Tibial nerve (tissue), 4 donors: Measurements from ENCODE around the gene OSBP. TPM values are rescaled to one million over a fixed set of nuclear protein-coding genes. Genes with fewer than 3 reads are reported as not detected.
"Not testable (repeated sequence)": the region's sequence is repeated elsewhere in the genome, so short reads cannot be mapped to it uniquely, and the experiment has no call there.

Experiments used
- DNase-seq, 2 donors: peaks; one replicate each; pipeline ENCODE4 v3.0.0-alpha.2; 2019; ENCODE audit warnings: low spot score in 2 of 2
- H3K27ac ChIP-seq, 4 donors: fragments of 200-600 bp; sonication (generic) in 3 of 4; one replicate each; pipeline ENCODE4 v1.5.1; 2017 to 2019; ENCODE audit warnings: mild to moderate bottlenecking in 1 of 4
- H3K27me3 ChIP-seq, 2 donors: fragments of 200-600 bp; sonication (generic) in 1 of 2; one replicate each; pipeline versions ENCODE4 v1.5.1 to v1.6.0; 2017 to 2019
- H3K36me3 ChIP-seq, 3 donors: fragments of 200-600 bp; sonication (generic); one replicate each; pipeline ENCODE4 v1.5.1; 2018 to 2019
- H3K4me1 ChIP-seq, 4 donors: fragments of 200-600 bp; sonication (generic) in 3 of 4; one replicate each; pipeline ENCODE4 v1.5.1; 2017 to 2019
- H3K4me3 ChIP-seq, 4 donors: fragments of 200-600 bp; sonication (generic) in 3 of 4; one replicate each; pipeline ENCODE4 v1.5.1; 2017 to 2019; ENCODE audit warnings: mild to moderate bottlenecking in 1 of 4, moderate library complexity in 1 of 4
- H3K9me3 ChIP-seq, 4 donors: fragments of 200-600 bp; sonication (generic) in 3 of 4; one replicate each; pipeline ENCODE4 v1.5.1; 2017 to 2019
- EP300 ChIP-seq, 2 donors: sonication (generic); formaldehyde crosslinking; IDR thresholded peaks; one replicate each; pipeline ENCODE4 v1.6.1; 2017; ENCODE audit warnings: antibody characterized with exemption in 2 of 2, mild to moderate bottlenecking in 1 of 2
- POLR2A ChIP-seq, 2 donors: fragments of 450-650 bp; IDR thresholded peaks; one replicate each; pipeline ENCODE4 v1.6.1; 2017; ENCODE audit warnings: antibody characterized with exemption in 2 of 2, mild to moderate bottlenecking in 2 of 2, moderate library complexity in 2 of 2
- whole genome bisulfite sequencing, 2 donors: methylation state at CpG; one replicate each; pipeline ENCODE4 v1.1.5; 2018; 5-methylcytosine and 5-hydroxymethylcytosine counted together
- small RNA-seq: library from RNA; depleted of rRNA; stranded (forward); fragments of <200 nt; gene quantifications from one replicate; pipeline ENCODE3, GENCODE V24; 2016
- total RNA-seq, 4 donors: library from RNA; depleted of rRNA; stranded (reverse); fragments of >200 nt; gene quantifications; one replicate each; pipeline ENCODE4 v1.1.0, GENCODE V29; 2016
- TF ChIP-seq, protein P1 (sequence below), 5 experiments: fragments of 200-600 bp in 3 of 5; fragments of 450-650 bp in 2 of 5; sonication (generic) in 3 of 5; IDR thresholded peaks; one replicate each; pipeline ENCODE4 v1.5.1; 2016 to 2019; ENCODE audit warnings: antibody characterized with exemption in 5 of 5, mild to moderate bottlenecking in 3 of 5, moderate library complexity in 2 of 5

The OSBP gene
- total RNA-seq, 4 donors from 2014 or later = 35.4 to 59.7 (median 46.0) TPM

GRCh38 chr11:59544869-59545178 is 70.8 kb downstream of the OSBP start:
- H3K4me1 ChIP-seq = peaks cover 0 to 12% (median 0%) of the 10 kb centered on the region in 4 donors
- no peaks in the 10 kb centered on the region for H3K27me3 ChIP-seq
- no peak overlapping the region for H3K27ac ChIP-seq
- 80 to 83% methylated on average over 3 of the region's 3 CpGs for WGBS, 2 donors
- TF ChIP-seq, protein P1, sequence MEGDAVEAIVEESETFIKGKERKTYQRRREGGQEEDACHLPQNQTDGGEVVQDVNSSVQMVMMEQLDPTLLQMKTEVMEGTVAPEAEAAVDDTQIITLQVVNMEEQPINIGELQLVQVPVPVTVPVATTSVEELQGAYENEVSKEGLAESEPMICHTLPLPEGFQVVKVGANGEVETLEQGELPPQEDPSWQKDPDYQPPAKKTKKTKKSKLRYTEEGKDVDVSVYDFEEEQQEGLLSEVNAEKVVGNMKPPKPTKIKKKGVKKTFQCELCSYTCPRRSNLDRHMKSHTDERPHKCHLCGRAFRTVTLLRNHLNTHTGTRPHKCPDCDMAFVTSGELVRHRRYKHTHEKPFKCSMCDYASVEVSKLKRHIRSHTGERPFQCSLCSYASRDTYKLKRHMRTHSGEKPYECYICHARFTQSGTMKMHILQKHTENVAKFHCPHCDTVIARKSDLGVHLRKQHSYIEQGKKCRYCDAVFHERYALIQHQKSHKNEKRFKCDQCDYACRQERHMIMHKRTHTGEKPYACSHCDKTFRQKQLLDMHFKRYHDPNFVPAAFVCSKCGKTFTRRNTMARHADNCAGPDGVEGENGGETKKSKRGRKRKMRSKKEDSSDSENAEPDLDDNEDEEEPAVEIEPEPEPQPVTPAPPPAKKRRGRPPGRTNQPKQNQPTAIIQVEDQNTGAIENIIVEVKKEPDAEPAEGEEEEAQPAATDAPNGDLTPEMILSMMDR (IDR thresholded peaks at IDR 0.05) = no peak
- no peak for TF ChIP-seq POLR2A (IDR thresholded peaks at IDR 0.05)
- no peak for TF ChIP-seq EP300 (IDR thresholded peaks at IDR 0.05)
- DNase-seq = no peak
- no peaks in the 10 kb centered on the region for H3K9me3 ChIP-seq
- H3K4me3 ChIP-seq = no peak overlapping the region
- H3K36me3 ChIP-seq = no peaks in the 10 kb centered on the region

DNA sequence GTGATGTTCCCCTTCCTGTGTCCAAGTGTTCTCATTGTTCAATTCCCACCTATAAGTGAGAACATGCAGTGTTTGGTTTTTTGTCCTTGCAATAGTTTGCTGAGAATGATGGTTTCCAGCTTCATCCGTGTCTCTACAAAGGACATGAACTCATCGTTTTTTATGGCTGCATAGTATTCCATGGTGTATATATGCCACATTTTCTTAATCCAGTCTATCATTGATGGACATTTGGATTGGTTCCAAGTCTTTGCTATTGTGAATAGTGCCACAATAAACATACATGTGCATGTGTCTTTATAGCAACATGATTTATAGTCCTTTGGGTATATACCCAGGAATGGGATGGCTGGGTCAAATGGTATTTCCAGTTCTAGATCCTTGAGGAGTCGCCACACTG is 71.9 kb downstream of the OSBP start:
- H3K27ac ChIP-seq, H3K4me3 ChIP-seq, DNase-seq, H3K4me1 ChIP-seq, H3K9me3 ChIP-seq, H3K36me3 ChIP-seq, H3K27me3 ChIP-seq: not testable (repeated sequence)
- WGBS, 2 donors = 88 to 90% methylated on average over 1 to 3 of the region's 3 CpGs

DNA sequence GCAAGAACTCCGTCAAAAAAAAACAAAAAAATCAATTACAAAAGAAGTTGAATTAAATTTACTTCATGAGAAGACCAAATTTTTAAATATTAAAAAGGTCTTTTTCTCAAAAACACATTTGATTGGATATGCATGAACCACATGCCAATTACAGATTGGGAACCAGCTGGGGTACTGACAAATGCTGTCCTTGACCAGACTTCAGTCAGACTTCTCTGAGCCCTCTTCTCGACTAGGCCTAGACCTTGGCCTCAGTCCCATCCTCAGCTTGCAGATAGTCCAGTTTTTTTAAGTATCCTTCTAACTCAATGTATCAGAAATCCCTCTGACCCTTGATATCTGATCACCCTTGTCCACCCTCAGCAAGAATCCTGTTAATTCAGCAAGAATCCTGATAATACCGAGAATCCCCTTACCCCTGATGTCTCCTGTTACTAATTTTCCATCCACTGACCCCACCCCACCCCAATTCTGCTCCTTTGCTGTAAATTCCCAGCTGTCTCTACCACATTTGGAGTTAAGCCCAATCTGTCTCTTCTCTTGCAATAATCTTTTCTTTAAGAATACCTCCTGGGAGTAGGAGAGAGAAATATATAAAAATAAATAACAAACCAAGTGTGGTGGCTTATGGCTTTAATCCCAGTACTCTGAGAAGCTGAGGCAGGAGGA is 73.3 kb downstream of the OSBP start:
- WGBS, 2 donors = 56 to 69% methylated on average over 3 of the region's 3 CpGs
- peaks cover 0 to 4% (median 0%) of the 10 kb centered on the region in 4 donors for H3K4me1 ChIP-seq
- TF ChIP-seq, protein P1 (IDR thresholded peaks at IDR 0.05) = no peak
- TF ChIP-seq EP300 (IDR thresholded peaks at IDR 0.05) = no peak
- TF ChIP-seq POLR2A (IDR thresholded peaks at IDR 0.05) = no peak

GRCh38 chr11:59534676-59535075 is 80.9 kb downstream of the OSBP start:
- TF ChIP-seq EP300 (IDR thresholded peaks at IDR 0.05) = no peak
- no peak for TF ChIP-seq POLR2A (IDR thresholded peaks at IDR 0.05)
- TF ChIP-seq, protein P1 (IDR thresholded peaks at IDR 0.05) = no peak
- DNase-seq = no peak
- 93 to 100% methylated on average over 1 of the region's 1 CpG for WGBS, 2 donors
- no peaks in the 10 kb centered on the region for H3K9me3 ChIP-seq
- H3K4me1 ChIP-seq = peaks cover 0 to 10% (median 0%) of the 10 kb centered on the region in 4 donors
- H3K27me3 ChIP-seq = no peaks in the 10 kb centered on the region
- no peak overlapping the region for H3K4me3 ChIP-seq
- H3K27ac ChIP-seq = no peak overlapping the region
- no peaks in the 10 kb centered on the region for H3K36me3 ChIP-seq

More for the DNA sequence above, 73.3 kb downstream of the OSBP start:
- Histone ChIP-seq H3K36me3 (no peaks in the 10 kb centered on the region), H3K9me3 (no peaks in the 10 kb centered on the region), H3K27ac (no peak overlapping the region), H3K27me3 (no peaks in the 10 kb centered on the region), H3K4me3 (no peak overlapping the region)
- no peak for DNase-seq

- Histone ChIP-seq H3K9me3 (no peaks in the 10 kb centered on the region), H3K4me3 (no peak overlapping the region), H3K27ac (no peak overlapping the region), H3K27me3 (no peaks in the 10 kb centered on the region), H3K36me3 (no peaks in the 10 kb centered on the region), H3K4me1 (peaks cover 0 to 6% (median 0%) of the 10 kb centered on the region in 4 donors)
- 73 to 84% methylated on average over 2 of the region's 2 CpGs for WGBS, 2 donors
- TF ChIP-seq EP300 (IDR thresholded peaks at IDR 0.05) = no peak
- TF ChIP-seq, protein P1 (IDR thresholded peaks at IDR 0.05) = no peak
- no peak for TF ChIP-seq POLR2A (IDR thresholded peaks at IDR 0.05)
- no peak for DNase-seq
These were observed 83.0 kb downstream of the OSBP start for GRCh38 chr11:59532620-59533019.

GRCh38 chr11:59528711-59529110 is 86.9 kb downstream of the OSBP start:
- Histone ChIP-seq H3K27me3 (no peaks in the 10 kb centered on the region), H3K4me1 (no peaks in the 10 kb centered on the region), H3K27ac (no peak overlapping the region), H3K4me3 (no peak overlapping the region), H3K36me3 (no peaks in the 10 kb centered on the region), H3K9me3 (no peaks in the 10 kb centered on the region)
- DNase-seq = no peak
- WGBS, 2 donors = 34 to 40% methylated on average over 7 of the region's 7 CpGs
- TF ChIP-seq EP300 (IDR thresholded peaks at IDR 0.05) = no peak

Small RNA genes lying within 50 kb of the gene (small RNA-seq; reads per million reads assigned to genes)
- not detected for gene MIR3162

Other genes starting within 250 kb of the OSBP start
- not detected for gene OR5A2, start 189.4 kb downstream of the OSBP start, total RNA-seq
- gene OR5A1, start 179.3 kb downstream of the OSBP start, total RNA-seq = not detected
- not detected for gene OR4D6, start 158.8 kb downstream of the OSBP start, total RNA-seq
- gene OR4D10, start 142.5 kb downstream of the OSBP start, total RNA-seq = not detected
- gene OR4D11, start 112.2 kb downstream of the OSBP start, total RNA-seq = not detected
- not detected for gene OR4D9, start 104.2 kb downstream of the OSBP start, total RNA-seq
- 10 to 100 TPM; 11.4 to 16.1 (median 14.1) TPM for gene PATL1, start 53.3 kb upstream of the OSBP start, total RNA-seq
- not detected for gene OR10V1, start 98.1 kb upstream of the OSBP start, total RNA-seq
- gene STX3, start 139.6 kb upstream of the OSBP start, total RNA-seq = 10 to 100 TPM; 11.3 to 31.2 (median 24.9) TPM
- gene MRPL16, start 195.0 kb upstream of the OSBP start, total RNA-seq = 10 to 100 TPM; 30.0 to 41.0 (median 32.9) TPM
- not detected for gene CBLIF, start 229.7 kb upstream of the OSBP start, total RNA-seq